Neural cell (in vitro differentiated cells): ENCODE data around the gene GNG14. TPM values are rescaled to one million over a fixed set of nuclear protein-coding genes. Genes with fewer than 3 reads are reported as not detected.

ENCODE experiments used
- H2AFZ ChIP-seq: fragments of 200-600, 300-800 bp; sonication (generic), shearing (Covaris generic); 2 replicates; pipeline ENCODE4 v1.6.0; 2014; ENCODE audit warnings: low read depth, mild to moderate bottlenecking, antibody characterized with exemption, low read length, moderate library complexity
- H3F3A ChIP-seq: fragments of 200-600 bp; shearing (Covaris generic); 2 replicates; pipeline ENCODE4 v1.6.1; 2016; ENCODE audit warnings: mild to moderate bottlenecking, moderate library complexity, mixed read lengths, antibody characterized with exemption, low read length; ENCODE audit not compliant: insufficient read depth, poor library complexity, severe bottlenecking
- H3K27ac ChIP-seq: fragments of 200-600, 300-800 bp; sonication (generic), shearing (Covaris generic); 2 replicates; pipeline ENCODE4 v1.5.1; 2014; ENCODE audit warnings: mild to moderate bottlenecking, low read length, moderate library complexity
- H3K27me3 ChIP-seq: fragments of 300-800, 200-600 bp; sonication (generic), shearing (Covaris generic); 2 replicates; pipeline ENCODE4 v1.6.0; 2014; ENCODE audit warnings: mild to moderate bottlenecking, low read depth, low read length, moderate library complexity; ENCODE audit not compliant: insufficient read depth
- H3K36me3 ChIP-seq: fragments of 300-800, 200-600 bp; sonication (generic), shearing (Covaris generic); 2 replicates; pipeline ENCODE4 v1.5.1; 2014; ENCODE audit warnings: mild to moderate bottlenecking, antibody characterized with exemption, low read length, moderate library complexity; ENCODE audit not compliant: insufficient read depth
- H3K4me2 ChIP-seq: fragments of 300-800, 200-600 bp; sonication (generic), shearing (Covaris generic); 2 replicates; pipeline ENCODE4 v1.6.0; 2014; ENCODE audit warnings: mild to moderate bottlenecking, low read length
- H3K4me3 ChIP-seq: fragments of 300-800, 200-600 bp; sonication (generic), shearing (Covaris generic); 2 replicates; pipeline ENCODE4 v1.5.1; 2014; ENCODE audit warnings: mild to moderate bottlenecking, low read length, moderate library complexity
- H3K79me2 ChIP-seq: fragments of 200-600 bp; shearing (Covaris generic); replicated peaks from 2 replicates; pipeline ENCODE4 v1.6.0; 2014; ENCODE audit warnings: mild to moderate bottlenecking, low read length, moderate library complexity; ENCODE audit not compliant: insufficient read depth
- H3K9ac ChIP-seq: fragments of 300-800, 200-600 bp; sonication (generic), shearing (Covaris generic); 2 replicates; pipeline ENCODE4 v1.6.1; 2016; ENCODE audit warnings: mild to moderate bottlenecking, low read length, mixed read lengths
- H3K9me2 ChIP-seq: fragments of 200-600 bp; shearing (Covaris generic); 2 replicates; pipeline ENCODE4 v1.6.1; 2016; ENCODE audit warnings: mild to moderate bottlenecking, low read length, mixed read lengths; ENCODE audit not compliant: insufficient read depth
- H3K9me3 ChIP-seq: fragments of 200-600, 300-800 bp; sonication (generic), shearing (Covaris generic); 2 replicates; pipeline ENCODE4 v1.6.1; 2016; ENCODE audit warnings: mild to moderate bottlenecking, mixed run types, low read length, moderate library complexity, mixed read lengths
- H4K20me1 ChIP-seq: fragments of 200-600 bp; shearing (Covaris generic); 2 replicates; pipeline ENCODE4 v1.6.1; 2016; ENCODE audit warnings: mild to moderate bottlenecking, mixed run types; ENCODE audit not compliant: insufficient read depth
- CTCF ChIP-seq: fragments of 450-650 bp; IDR thresholded peaks from 2 replicates; pipeline ENCODE4 v1.5.1; 2014; ENCODE audit warnings: antibody characterized with exemption, mild to moderate bottlenecking, moderate library complexity; ENCODE audit not compliant: poor library complexity, severe bottlenecking
- EP300 ChIP-seq: fragments of 450-650 bp; conservative IDR thresholded peaks from 2 replicates; pipeline ENCODE4 v1.6.1; 2014; ENCODE audit warnings: antibody characterized with exemption, mild to moderate bottlenecking, moderate library complexity; ENCODE audit not compliant: poor library complexity, severe bottlenecking
- EZH2 ChIP-seq: fragments of 200-600, 300-800 bp; shearing (Covaris generic), sonication (generic); IDR thresholded peaks from 2 replicates; pipeline ENCODE4 v1.6.1; 2014; ENCODE audit warnings: antibody characterized with exemption, low read length, borderline replicate concordance, mild to moderate bottlenecking; ENCODE audit not compliant: insufficient read depth, poor library complexity, severe bottlenecking
- MXI1 ChIP-seq: fragments of 450-650 bp; conservative IDR thresholded peaks from 2 replicates; pipeline ENCODE4 v1.6.1; 2014; ENCODE audit warnings: antibody characterized with exemption, mild to moderate bottlenecking; ENCODE audit not compliant: poor library complexity, severe bottlenecking
- POLR2AphosphoS5 ChIP-seq: IDR thresholded peaks from 2 replicates; pipeline ENCODE4 v1.6.1; 2012
- RAD21 ChIP-seq: fragments of 450-650 bp; conservative IDR thresholded peaks from 2 replicates; pipeline ENCODE4 v1.6.1; 2014; ENCODE audit warnings: antibody characterized with exemption, mild to moderate bottlenecking, moderate library complexity
- REST ChIP-seq: IDR thresholded peaks from 2 replicates; pipeline ENCODE4 v1.6.1; 2012; ENCODE audit warnings: borderline replicate concordance
- SMC3 ChIP-seq: fragments of 450-650 bp; conservative IDR thresholded peaks from 2 replicates; pipeline ENCODE4 v1.6.1; 2014; ENCODE audit warnings: antibody characterized with exemption, mild to moderate bottlenecking, moderate library complexity; ENCODE audit not compliant: poor library complexity
- TAF1 ChIP-seq: IDR thresholded peaks from 2 replicates; pipeline ENCODE4 v1.6.1; 2012; ENCODE audit warnings: low read depth
- polyA plus RNA-seq: library from polyadenylated mRNA; depleted of rRNA; stranded (reverse); fragments of >200 nt; gene quantifications from 2 replicates; pipeline ENCODE4 v1.2.3, GENCODE V29; 2014

GNG14 gene
- polyA plus RNA-seq, 1 donor from 2014 or later = not detected

GRCh38 chr19:12703046-12703445, 15.2 kb downstream of the GNG14 start:
- TF ChIP-seq TAF1 (no peak), CTCF (no peak), MXI1 (no peak), EZH2 (no peak), SMC3 (no peak), EP300 (no peak), REST (no peak)
- H3K27ac ChIP-seq = no peak overlapping the region
- H2AFZ ChIP-seq = no peak overlapping the region
- H3K79me2 ChIP-seq = no peaks in the 10 kb centered on the region
- no peaks in the 10 kb centered on the region for H3F3A ChIP-seq
- H3K27me3 ChIP-seq = no peaks in the 10 kb centered on the region
- no peaks in the 10 kb centered on the region for H3K9me3 ChIP-seq
- no peaks in the 10 kb centered on the region for H3K9me2 ChIP-seq
- H3K4me3 ChIP-seq = no peak overlapping the region
- no peak overlapping the region for H3K9ac ChIP-seq
- H3K4me2 ChIP-seq = no peak overlapping the region
- no peaks in the 10 kb centered on the region for H3K36me3 ChIP-seq
- H4K20me1 ChIP-seq = no peaks in the 10 kb centered on the region

GRCh38 chr19:12705169-12705568, 17.4 kb downstream of the GNG14 start:
- TF ChIP-seq TAF1 = no peak
- no peak for TF ChIP-seq REST
- TF ChIP-seq POLR2AphosphoS5 = no peak
- TF ChIP-seq EZH2 = no peak
- no peak for TF ChIP-seq EP300
- TF ChIP-seq RAD21 = no peak
- no peak for TF ChIP-seq CTCF
- TF ChIP-seq MXI1 = no peak
- TF ChIP-seq SMC3 = no peak
- H3K4me2 ChIP-seq = no peak overlapping the region
- no peak overlapping the region for H3K4me3 ChIP-seq
- no peaks in the 10 kb centered on the region for H3K9me3 ChIP-seq
- no peaks in the 10 kb centered on the region for H4K20me1 ChIP-seq
- no peak overlapping the region for H3K9ac ChIP-seq
- H2AFZ ChIP-seq = no peak overlapping the region
- H3K27ac ChIP-seq = no peak overlapping the region
- H3K36me3 ChIP-seq = no peaks in the 10 kb centered on the region
- H3K79me2 ChIP-seq = no peaks in the 10 kb centered on the region
- H3K9me2 ChIP-seq = no peaks in the 10 kb centered on the region
- no peaks in the 10 kb centered on the region for H3K27me3 ChIP-seq
- no peaks in the 10 kb centered on the region for H3F3A ChIP-seq
